Measurements from ENCODE around the gene ZNF200.

Gene ZNF200

GRCh38 chr16:3195975-3196374, 39.0 kb downstream of the ZNF200 start:
- H3K9ac ChIP-seq: no peak overlapping the region

GRCh38 chr16:3194792-3195191, 40.2 kb downstream of the ZNF200 start:
- H3K4me2 ChIP-seq: no peak overlapping the region
- H4K20me1 ChIP-seq: no peaks in the 10 kb centered on the region
- no peak overlapping the region for H3K27ac ChIP-seq
- no peak overlapping the region for H3K9ac ChIP-seq
- TF ChIP-seq Cebpa-rat (IDR thresholded peaks at IDR 0.05): no peak
- peaks cover 37 to 51% (median 42%) of the 10 kb centered on the region in 11 experiments for H3K9me3 ChIP-seq (replicated peaks in 1 of 11)
- no peaks in the 10 kb centered on the region for H3K36me3 ChIP-seq
- no peak overlapping the region for H3K4me3 ChIP-seq
- peaks cover 23 to 51% (median 46%) of the 10 kb centered on the region in 11 experiments for H3K27me3 ChIP-seq
- no peaks in the 10 kb centered on the region for H3K4me1 ChIP-seq

More at GRCh38 chr16:3195975-3196374, 39.0 kb downstream of the ZNF200 start:
- Histone ChIP-seq H3K27me3 (peaks cover 11 to 39% (median 34%) of the 10 kb centered on the region in 11 experiments; a peak in 21 of 22 replicates), H3K4me3 (no peak overlapping the region), H3K4me1 (peaks cover 0 to 5% (median 0%) of the 10 kb centered on the region in 10 experiments; a peak in 1 of 20 replicates), H4K20me1 (no peaks in the 10 kb centered on the region), H3K36me3 (no peaks in the 10 kb centered on the region), H3K27ac (no peak overlapping the region), H3K4me2 (no peak overlapping the region), H3K9me3 (replicated peaks in 1 of 11) (peaks cover 26 to 39% (median 30%) of the 10 kb centered on the region in 11 experiments)
- TF ChIP-seq Cebpa-rat (IDR thresholded peaks at IDR 0.05): no peak

GRCh38 chr16:3193221-3194212, 41.4 kb downstream of the ZNF200 start:
- no peak for TF ChIP-seq Cebpa-rat (IDR thresholded peaks at IDR 0.05)
- H3K27ac ChIP-seq: no peak overlapping the region

DNA sequence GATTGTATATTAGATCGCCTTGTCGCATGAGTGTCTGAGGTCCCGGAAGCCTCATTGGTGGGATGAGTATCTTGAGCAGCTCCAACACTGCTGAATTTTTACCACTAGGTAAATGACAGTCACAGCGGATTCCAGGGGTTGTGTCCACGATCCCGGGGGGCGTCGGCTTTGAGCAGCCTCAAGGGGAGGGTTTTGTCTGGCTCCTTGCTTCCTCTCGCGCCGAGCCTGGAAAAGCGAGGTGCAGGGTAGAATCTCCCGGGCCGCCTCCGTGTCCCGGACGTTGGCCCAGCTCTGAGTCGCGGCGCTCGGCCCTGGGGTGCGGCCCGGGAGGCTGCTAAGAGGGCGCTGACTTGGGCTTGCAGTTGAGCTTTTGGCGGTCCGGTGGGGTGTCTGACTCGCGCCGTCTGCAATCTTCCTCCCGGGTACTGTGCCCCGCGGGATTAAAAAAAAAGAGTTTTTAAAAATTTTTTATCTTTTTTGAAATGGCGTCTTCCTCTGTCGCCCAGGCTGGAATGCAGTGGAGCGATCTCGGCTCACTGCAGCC, 42.4 kb downstream of the ZNF200 start:
- Histone ChIP-seq H3K4me2 (no peak overlapping the region), H3K36me3 (no peaks in the 10 kb centered on the region), H3K9me3 (replicated peaks in 1 of 11) (peaks cover 60 to 73% (median 64%) of the 10 kb centered on the region in 11 experiments), H3K4me3 (no peak overlapping the region), H3K27ac (no peak overlapping the region), H3K9ac (no peak overlapping the region), H4K20me1 (no peaks in the 10 kb centered on the region), H3K4me1 (no peaks in the 10 kb centered on the region), H3K27me3 (peaks cover 46 to 64% (median 58%) of the 10 kb centered on the region in 11 experiments)
- TF ChIP-seq Cebpa-rat (IDR thresholded peaks at IDR 0.05): no peak

More at GRCh38 chr16:3193221-3194212, 41.4 kb downstream of the ZNF200 start:
- Histone ChIP-seq H4K20me1 (no peaks in the 10 kb centered on the region), H3K4me1 (no peaks in the 10 kb centered on the region), H3K9me3 (replicated peaks in 1 of 11) (peaks cover 50 to 63% (median 55%) of the 10 kb centered on the region in 11 experiments), H3K27me3 (peaks cover 36 to 61% (median 56%) of the 10 kb centered on the region in 11 experiments), H3K4me3 (no peak overlapping the region), H3K9ac (no peak overlapping the region), H3K4me2 (no peak overlapping the region), H3K36me3 (no peaks in the 10 kb centered on the region)

DNA sequence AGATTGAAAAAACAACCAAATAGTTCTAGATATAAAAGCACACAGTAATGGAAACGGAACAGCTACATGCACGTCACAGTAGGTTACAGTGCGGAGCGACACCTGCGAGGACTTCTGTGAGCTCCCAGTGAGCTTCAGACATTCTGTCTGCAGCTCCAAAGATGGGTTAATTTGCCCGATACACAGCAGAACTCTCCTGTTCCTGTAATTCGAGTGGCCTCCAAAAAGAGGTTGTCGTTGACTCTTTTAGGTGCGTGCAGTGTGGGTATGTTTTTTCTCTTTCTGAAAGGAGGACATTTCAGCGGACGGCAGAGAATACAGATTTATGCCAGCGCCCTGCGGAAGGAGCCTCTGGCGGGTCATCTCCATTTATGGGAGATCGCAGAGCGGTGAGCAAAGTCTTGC, 44.0 kb downstream of the ZNF200 start:
- H3K27me3 ChIP-seq: peaks cover 54 to 67% (median 63%) of the 10 kb centered on the region in 11 experiments
- H3K4me1 ChIP-seq: no peaks in the 10 kb centered on the region
- H3K9ac ChIP-seq: no peak overlapping the region
- peaks cover 70 to 85% (median 80%) of the 10 kb centered on the region in 11 experiments for H3K9me3 ChIP-seq (replicated peaks in 1 of 11)
- no peak overlapping the region for H3K4me3 ChIP-seq
- H3K36me3 ChIP-seq: no peaks in the 10 kb centered on the region
- no peak overlapping the region for H3K27ac ChIP-seq
- TF ChIP-seq Cebpa-rat (IDR thresholded peaks at IDR 0.05): no peak
- H3K4me2 ChIP-seq: no peak overlapping the region
- H4K20me1 ChIP-seq: no peaks in the 10 kb centered on the region

- no peak overlapping the region for H3K4me2 ChIP-seq
- no peaks in the 10 kb centered on the region for H3K4me1 ChIP-seq
- H3K4me3 ChIP-seq: peak overlapping the region in 1 of 10 experiments; percentile 40; a peak in 3 of 20 replicates
- peaks cover 75 to 94% (median 89%) of the 10 kb centered on the region in 11 experiments for H3K9me3 ChIP-seq (replicated peaks in 1 of 11)
- no peaks in the 10 kb centered on the region for H3K36me3 ChIP-seq
- no peak for TF ChIP-seq Cebpa-rat (IDR thresholded peaks at IDR 0.05)
- H4K20me1 ChIP-seq: no peaks in the 10 kb centered on the region
- H3K27me3 ChIP-seq: peaks cover 54 to 77% (median 71%) of the 10 kb centered on the region in 11 experiments
- H3K27ac ChIP-seq: no peak overlapping the region
- H3K9ac ChIP-seq: no peak overlapping the region
Observed at GRCh38 chr16:3189869-3190268, 45.1 kb downstream of the ZNF200 start.

DNA sequence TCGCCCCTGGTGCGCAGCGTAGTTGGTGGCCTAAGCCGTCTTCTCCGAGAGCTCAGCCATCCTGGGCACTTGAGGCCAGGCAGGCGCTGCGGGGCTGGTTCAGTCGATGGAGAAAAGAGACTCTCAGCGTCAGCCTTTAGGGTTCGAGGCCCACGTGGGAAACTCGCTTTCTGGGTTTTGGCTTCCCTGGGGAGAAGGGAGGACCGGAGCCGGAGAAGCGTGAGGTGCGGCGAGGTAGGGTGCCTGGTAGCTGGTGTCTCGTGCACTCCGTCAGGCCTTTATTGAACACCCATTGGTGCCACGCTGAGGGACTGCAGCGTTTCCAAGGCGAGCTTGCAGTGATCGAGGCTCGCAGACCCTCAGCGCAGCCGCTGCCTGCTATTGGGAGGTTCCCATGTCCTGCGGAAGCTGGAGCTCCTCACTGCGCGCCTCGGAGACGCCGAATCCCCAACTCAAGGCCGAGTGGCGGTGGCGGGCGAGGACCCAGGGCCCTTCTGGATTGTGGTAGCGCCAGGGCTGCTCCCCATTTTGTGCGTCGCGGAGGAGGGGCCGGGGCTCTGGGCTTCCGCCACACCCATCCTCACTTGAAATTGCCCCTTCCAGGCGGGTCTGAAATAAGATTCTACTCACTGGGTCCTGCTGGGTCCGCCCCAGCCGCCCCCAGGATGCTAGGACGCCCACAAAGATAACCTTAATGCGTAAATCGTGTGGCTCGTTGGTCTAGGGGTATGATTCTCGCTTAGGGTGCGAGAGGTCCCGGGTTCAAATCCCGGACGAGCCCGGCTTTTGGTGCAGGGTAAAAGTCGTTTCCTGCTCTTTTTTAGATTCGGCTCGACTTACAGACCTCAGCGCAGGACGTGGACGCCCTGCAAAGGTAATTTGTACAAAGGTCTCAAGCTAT, 45.8 kb downstream of the ZNF200 start:
- peak overlapping the region in 7 of 10 experiments; percentile 3 to 40 (median 14); a peak in 7 of 20 replicates for H3K4me3 ChIP-seq
- TF ChIP-seq Cebpa-rat (IDR thresholded peaks at IDR 0.05): no peak
- H3K27ac ChIP-seq: no peak overlapping the region
- peaks cover 82 to 99% (median 91%) of the 10 kb centered on the region in 11 experiments for H3K9me3 ChIP-seq (replicated peaks in 1 of 11)
- no peak overlapping the region for H3K9ac ChIP-seq
- no peaks in the 10 kb centered on the region for H4K20me1 ChIP-seq
- H3K4me2 ChIP-seq: no peak overlapping the region
- peaks cover 54 to 83% (median 77%) of the 10 kb centered on the region in 11 experiments for H3K27me3 ChIP-seq
- H3K4me1 ChIP-seq: no peaks in the 10 kb centered on the region
- no peaks in the 10 kb centered on the region for H3K36me3 ChIP-seq

DNA sequence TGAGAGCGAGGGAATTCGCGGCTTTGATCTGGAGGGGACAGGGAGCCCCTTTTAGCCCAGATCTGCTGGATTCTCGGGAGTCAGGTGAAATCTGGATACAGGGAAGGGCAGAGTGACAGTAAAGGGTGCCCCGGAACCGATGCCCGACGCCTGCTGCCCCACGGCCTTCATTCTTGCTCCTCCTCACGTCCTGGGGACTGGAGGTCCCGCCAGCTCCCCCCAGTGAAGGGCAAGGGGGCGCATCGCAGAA, 46.4 kb downstream of the ZNF200 start:
- H3K9ac ChIP-seq: no peak overlapping the region
- no peak for TF ChIP-seq Cebpa-rat (IDR thresholded peaks at IDR 0.05)
- H3K27me3 ChIP-seq: peaks cover 60 to 89% (median 83%) of the 10 kb centered on the region in 11 experiments
- H3K36me3 ChIP-seq: 0 out of 22 replicates have a peak, but pooled peaks cover 0 to 3% (median 0%) of the 10 kb centered on the region in 11 experiments
- H3K9me3 ChIP-seq (replicated peaks in 1 of 11): peaks cover 85 to 99% (median 93%) of the 10 kb centered on the region in 11 experiments
- no peak overlapping the region for H3K4me2 ChIP-seq
- peak overlapping the region in 7 of 10 experiments; percentile 0 to 40 (median 22); a peak in 8 of 20 replicates for H3K4me3 ChIP-seq
- H4K20me1 ChIP-seq: no peaks in the 10 kb centered on the region
- H3K4me1 ChIP-seq: no peaks in the 10 kb centered on the region
- no peak overlapping the region for H3K27ac ChIP-seq
